ENCODE results near the gene RSPH3. TPM values are rescaled to one million over a fixed set of nuclear protein-coding genes. Genes with fewer than 3 reads are reported as not detected.
"Not testable (repeated sequence)": the region's sequence is repeated elsewhere in the genome, so short reads cannot be mapped to it uniquely, and the experiment has no call there.

RSPH3 gene
- total RNA-seq, 2 donors from 2014 or later = 4.7 to 7.8 TPM

DNA sequence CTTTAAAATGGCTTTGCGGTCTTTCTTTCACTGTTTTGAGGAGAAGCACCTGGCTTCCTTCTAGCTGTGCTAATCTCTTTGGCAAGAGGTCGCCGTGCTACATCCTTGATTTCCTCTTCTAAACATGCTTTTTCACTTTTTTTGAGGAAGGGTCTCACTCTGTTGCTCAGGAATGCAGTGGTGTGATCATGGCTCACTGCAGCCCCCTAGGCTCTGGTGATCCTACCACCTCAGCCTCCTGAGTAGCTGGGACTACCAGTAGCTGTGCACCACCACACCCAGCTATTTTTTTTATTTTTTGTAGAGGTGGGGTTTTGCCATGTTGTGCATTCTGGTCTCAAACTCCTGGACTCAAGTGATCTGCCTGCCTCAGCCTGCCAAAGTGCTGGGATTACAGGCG lies 40.5 kb downstream of the RSPH3 start:
- Histone ChIP-seq H3K27me3 (replicated peaks; ENCODE audit: insufficient read depth) (no peaks in the 10 kb centered on the region), H3K4me1 (ENCODE audit: control insufficient read depth in 1 of 2, low read depth in 2 of 2) (no peaks in the 10 kb centered on the region), H3K36me3 (no peaks in the 10 kb centered on the region), H3K9me3 (no peaks in the 10 kb centered on the region), H3K4me3 (no peak overlapping the region), H3K27ac (no peak overlapping the region)
- TF ChIP-seq, protein P1, sequence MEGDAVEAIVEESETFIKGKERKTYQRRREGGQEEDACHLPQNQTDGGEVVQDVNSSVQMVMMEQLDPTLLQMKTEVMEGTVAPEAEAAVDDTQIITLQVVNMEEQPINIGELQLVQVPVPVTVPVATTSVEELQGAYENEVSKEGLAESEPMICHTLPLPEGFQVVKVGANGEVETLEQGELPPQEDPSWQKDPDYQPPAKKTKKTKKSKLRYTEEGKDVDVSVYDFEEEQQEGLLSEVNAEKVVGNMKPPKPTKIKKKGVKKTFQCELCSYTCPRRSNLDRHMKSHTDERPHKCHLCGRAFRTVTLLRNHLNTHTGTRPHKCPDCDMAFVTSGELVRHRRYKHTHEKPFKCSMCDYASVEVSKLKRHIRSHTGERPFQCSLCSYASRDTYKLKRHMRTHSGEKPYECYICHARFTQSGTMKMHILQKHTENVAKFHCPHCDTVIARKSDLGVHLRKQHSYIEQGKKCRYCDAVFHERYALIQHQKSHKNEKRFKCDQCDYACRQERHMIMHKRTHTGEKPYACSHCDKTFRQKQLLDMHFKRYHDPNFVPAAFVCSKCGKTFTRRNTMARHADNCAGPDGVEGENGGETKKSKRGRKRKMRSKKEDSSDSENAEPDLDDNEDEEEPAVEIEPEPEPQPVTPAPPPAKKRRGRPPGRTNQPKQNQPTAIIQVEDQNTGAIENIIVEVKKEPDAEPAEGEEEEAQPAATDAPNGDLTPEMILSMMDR (IDR thresholded peaks at IDR 0.05) = no peak
- DNase-seq (ENCODE audit: low spot score) (no peak), ATAC-seq (ENCODE audit: insufficient number of reproducible peaks, low FRiP score, low read depth) (no peak)

DNA sequence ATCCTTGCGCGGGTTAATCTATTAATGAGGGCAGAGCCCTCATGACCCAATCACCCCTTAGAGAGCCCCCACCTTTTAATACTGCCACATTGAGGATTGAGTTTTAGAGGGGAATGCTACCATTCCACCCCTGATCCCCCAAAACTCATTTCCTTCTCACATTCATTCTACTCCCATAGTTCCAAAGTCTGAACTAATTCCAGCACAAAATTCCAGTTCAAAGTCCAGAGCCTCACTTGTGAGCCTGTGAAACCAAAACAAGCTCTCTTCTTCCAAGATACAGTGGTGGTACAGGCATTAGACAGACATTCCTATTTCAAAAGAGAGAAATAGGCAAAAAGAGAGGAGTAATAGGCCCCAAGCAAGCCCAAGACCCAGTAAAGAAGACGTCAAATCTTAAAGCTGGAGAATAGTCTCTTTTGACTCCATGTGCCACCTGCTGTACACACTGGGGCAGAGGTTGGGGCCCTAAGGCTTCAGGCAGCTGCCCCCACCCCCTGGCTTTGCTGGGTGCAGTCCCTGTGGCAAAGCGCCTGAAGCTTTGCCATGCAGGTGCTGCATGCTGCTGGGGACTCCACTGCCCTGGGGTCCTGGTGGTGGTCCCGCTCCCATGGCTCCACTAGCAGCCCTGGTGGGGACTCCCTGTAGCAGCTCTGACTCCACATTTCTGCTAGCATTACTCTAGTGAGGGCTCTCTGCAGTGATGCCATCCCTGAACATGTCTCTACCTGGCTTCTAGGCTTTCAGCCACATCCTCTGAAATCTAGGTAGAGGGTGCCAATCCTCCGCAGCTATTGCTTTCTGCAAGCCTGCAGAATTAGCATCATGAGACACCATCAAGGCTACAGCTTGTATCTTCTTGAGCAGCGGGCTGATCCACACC lies 41.3 kb downstream of the RSPH3 start:
- DNase-seq (ENCODE audit: low spot score) = no peak
- no peaks in the 10 kb centered on the region for H3K9me3 ChIP-seq
- H3K36me3 ChIP-seq = no peaks in the 10 kb centered on the region
- no peak overlapping the region for H3K4me3 ChIP-seq
- TF ChIP-seq, protein P1 (IDR thresholded peaks at IDR 0.05) = no peak
- no peaks in the 10 kb centered on the region for H3K4me1 ChIP-seq (ENCODE audit: control insufficient read depth in 1 of 2, low read depth in 2 of 2)
- H3K27me3 ChIP-seq (replicated peaks; ENCODE audit: insufficient read depth) = no peaks in the 10 kb centered on the region
- ATAC-seq (ENCODE audit: insufficient number of reproducible peaks, low FRiP score, low read depth) = no peak
- no peak overlapping the region for H3K27ac ChIP-seq

GRCh38 chr6:158955255-158955654 lies 44.7 kb downstream of the RSPH3 start:
- Histone ChIP-seq H3K9me3 (peaks cover 3% of the 10 kb centered on the region), H3K4me3 (no peak overlapping the region), H3K36me3 (no peaks in the 10 kb centered on the region), H3K4me1 (ENCODE audit: control insufficient read depth in 1 of 2, low read depth in 2 of 2) (no peaks in the 10 kb centered on the region), H3K27me3 (replicated peaks; ENCODE audit: insufficient read depth) (no peaks in the 10 kb centered on the region), H3K27ac (no peak overlapping the region)
- DNase-seq (ENCODE audit: low spot score) (no peak), ATAC-seq (ENCODE audit: insufficient number of reproducible peaks, low FRiP score, low read depth) (no peak)
- TF ChIP-seq, protein P1 (IDR thresholded peaks at IDR 0.05) = no peak

DNA sequence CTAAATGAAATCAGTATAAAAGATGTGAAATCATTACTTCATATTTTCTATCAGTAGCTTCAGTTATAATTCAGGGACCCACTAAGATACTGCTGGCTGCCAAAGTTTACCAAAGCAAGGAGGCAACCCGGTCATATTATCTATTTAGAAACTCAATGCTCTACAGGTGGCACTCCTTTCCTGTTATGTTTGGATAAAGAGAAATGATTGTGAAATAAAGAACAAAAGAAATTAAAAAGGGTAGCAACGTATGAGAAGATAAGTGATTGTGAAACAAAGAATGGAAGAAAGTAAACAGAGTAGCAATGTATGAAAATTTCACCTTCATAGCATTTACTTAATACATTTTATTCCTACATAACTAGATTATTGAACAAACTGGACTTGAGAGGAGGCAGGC lies 45.2 kb downstream of the RSPH3 start:
- TF ChIP-seq, protein P1 (IDR thresholded peaks at IDR 0.05) = no peak
- Histone ChIP-seq H3K27ac (no peak overlapping the region), H3K4me3 (no peak overlapping the region), H3K9me3 (peaks cover 3% of the 10 kb centered on the region), H3K4me1 (ENCODE audit: control insufficient read depth in 1 of 2, low read depth in 2 of 2) (no peaks in the 10 kb centered on the region), H3K36me3 (no peaks in the 10 kb centered on the region), H3K27me3 (replicated peaks; ENCODE audit: insufficient read depth) (no peaks in the 10 kb centered on the region)
- DNase-seq (ENCODE audit: low spot score) (no peak), ATAC-seq (ENCODE audit: insufficient number of reproducible peaks, low FRiP score, low read depth) (no peak)

DNA sequence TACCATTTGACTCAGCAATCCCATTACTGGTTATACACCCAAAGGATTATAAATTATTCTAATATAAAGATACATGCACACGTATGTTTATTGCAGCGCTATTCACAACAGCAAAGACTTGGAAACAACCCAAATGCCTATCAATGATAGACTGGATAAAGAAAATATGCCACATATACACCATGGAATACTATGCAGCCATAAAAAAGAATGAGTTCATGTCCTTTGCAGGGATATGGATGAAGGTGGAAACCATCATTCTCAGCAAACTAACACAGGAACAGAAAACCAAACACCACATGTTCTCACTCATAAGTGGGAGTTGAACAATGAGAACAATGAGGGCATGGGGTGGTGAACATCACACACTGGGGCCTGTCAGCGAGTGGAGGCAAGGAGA lies 48.0 kb downstream of the RSPH3 start:
- H3K36me3 ChIP-seq; H3K4me1 ChIP-seq (ENCODE audit: control insufficient read depth in 1 of 2, low read depth in 2 of 2); H3K9me3 ChIP-seq; H3K4me3 ChIP-seq; ATAC-seq (ENCODE audit: insufficient number of reproducible peaks, low FRiP score, low read depth); H3K27ac ChIP-seq; DNase-seq (ENCODE audit: low spot score); H3K27me3 ChIP-seq (replicated peaks; ENCODE audit: insufficient read depth): not testable (repeated sequence)

GRCh38 chr6:158951565-158951964 lies 48.4 kb downstream of the RSPH3 start:
- not testable (repeated sequence) for H3K36me3 ChIP-seq; H3K27ac ChIP-seq; H3K4me3 ChIP-seq; DNase-seq (ENCODE audit: low spot score); H3K9me3 ChIP-seq; H3K4me1 ChIP-seq (ENCODE audit: control insufficient read depth in 1 of 2, low read depth in 2 of 2); H3K27me3 ChIP-seq (replicated peaks; ENCODE audit: insufficient read depth); ATAC-seq (ENCODE audit: insufficient number of reproducible peaks, low FRiP score, low read depth)
